Activated CD8-positive, alpha-beta T cell treated with anti-CD3 and anti-CD28 coated beads, Interleukin-2, amount 10 ng/mL, durations not matched to agents 7 days and 5 days (primary cell): ENCODE measurements around the gene HJURP. TPM values are rescaled to one million over a fixed set of nuclear protein-coding genes. Genes with fewer than 3 reads are reported as not detected.

Source experiments
- ATAC-seq: fragments of 150-1000 bp; cut with Tn5 transposase; one replicate; pipeline ENCODE4 v1.10.0; 2021; ENCODE audit warnings: moderate library complexity
- CTCF ChIA-PET: fragments of 350-600 bp; sonication (Branson Sonifier 250); formaldehyde crosslinking; loops from one replicate; lab custom pipeline; 2021; ENCODE audit warnings: antibody characterized with exemption; lab: Charles Lee
- POLR2A ChIA-PET: fragments of 350-600 bp; sonication (Branson Sonifier 250); formaldehyde crosslinking; loops from one replicate; lab custom pipeline; 2021; ENCODE audit warnings: antibody characterized with exemption; lab: Charles Lee
- DNase-seq: peaks from one replicate; pipeline ENCODE4 v3.0.0-alpha.2; 2020
- H3K27ac Mint-ChIP-seq: one replicate; pipeline ENCODE4 v1.8.0; 2021; ENCODE audit warnings: mild to moderate bottlenecking, mixed read lengths
- H3K27me3 Mint-ChIP-seq: one replicate; pipeline ENCODE4 v1.8.0; 2021; ENCODE audit warnings: low read depth, mixed read lengths
- H3K36me3 Mint-ChIP-seq: one replicate; pipeline ENCODE4 v1.8.0; 2021; ENCODE audit warnings: low read depth, mixed read lengths
- H3K4me1 Mint-ChIP-seq: one replicate; pipeline ENCODE4 v1.8.0; 2021; ENCODE audit warnings: low read depth, mixed read lengths
- H3K4me3 Mint-ChIP-seq: one replicate; pipeline ENCODE4 v1.8.0; 2021; ENCODE audit warnings: mild to moderate bottlenecking, mixed read lengths
- H3K9me3 Mint-ChIP-seq: one replicate; pipeline ENCODE4 v1.8.0; 2022; ENCODE audit warnings: mixed read lengths; ENCODE audit not compliant: insufficient read depth
- total RNA-seq, 2 experiments: library from RNA; stranded (reverse); gene quantifications; one replicate each; pipeline ENCODE4 v1.2.3, GENCODE V29; 2021

Gene HJURP
- total RNA-seq, 2 experiments from 2014 or later = 128 to 135 TPM

DNA sequence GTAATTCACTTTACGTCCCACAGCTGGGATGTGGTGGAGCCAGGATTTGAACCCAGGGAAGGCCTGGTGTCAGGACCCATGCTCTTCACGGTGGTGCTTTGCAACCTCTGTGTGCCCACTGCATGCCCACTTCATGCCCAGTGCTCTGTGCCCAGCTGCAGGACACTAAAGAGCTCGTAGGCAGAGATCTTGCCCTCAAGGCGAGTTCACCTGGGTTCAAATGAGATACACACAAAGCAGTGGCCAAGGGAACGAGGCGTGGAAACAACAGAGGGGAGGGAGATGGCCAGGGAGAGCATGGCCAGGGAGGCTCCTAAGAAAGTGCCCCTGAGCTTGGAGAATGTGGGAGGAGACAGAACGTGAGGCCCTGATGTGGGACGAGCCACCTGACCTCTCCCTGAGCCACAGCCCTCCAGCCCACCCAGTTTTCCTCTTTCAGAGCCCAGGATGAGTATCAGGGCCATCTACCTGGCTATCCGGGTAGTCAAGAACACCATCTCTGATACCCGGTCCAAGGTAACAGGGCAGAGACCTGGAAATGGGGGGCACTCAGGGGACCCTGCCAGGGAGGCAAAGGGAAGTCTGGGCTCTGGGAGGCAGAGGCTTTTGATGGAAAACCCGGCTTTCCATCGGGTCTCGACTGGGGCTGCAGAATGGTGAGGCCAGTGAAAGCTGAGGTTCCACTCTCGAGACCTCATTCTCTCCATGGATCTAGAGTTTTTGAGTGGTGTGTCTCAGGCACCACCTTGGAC lies 55.8 kb downstream of the HJURP start:
- ChIA-PET POLR2A (no interaction called here), CTCF (no interaction called here)
- no peaks in the 10 kb centered on the region for H3K9me3 Mint-ChIP-seq
- no peaks in the 10 kb centered on the region for H3K27me3 Mint-ChIP-seq
- no peaks in the 10 kb centered on the region for H3K36me3 Mint-ChIP-seq
- no peak overlapping the region for H3K4me3 Mint-ChIP-seq
- no peak overlapping the region for H3K27ac Mint-ChIP-seq
- ATAC-seq = no peak
- peaks cover 5% of the 10 kb centered on the region for H3K4me1 Mint-ChIP-seq
- no peak for DNase-seq

DNA sequence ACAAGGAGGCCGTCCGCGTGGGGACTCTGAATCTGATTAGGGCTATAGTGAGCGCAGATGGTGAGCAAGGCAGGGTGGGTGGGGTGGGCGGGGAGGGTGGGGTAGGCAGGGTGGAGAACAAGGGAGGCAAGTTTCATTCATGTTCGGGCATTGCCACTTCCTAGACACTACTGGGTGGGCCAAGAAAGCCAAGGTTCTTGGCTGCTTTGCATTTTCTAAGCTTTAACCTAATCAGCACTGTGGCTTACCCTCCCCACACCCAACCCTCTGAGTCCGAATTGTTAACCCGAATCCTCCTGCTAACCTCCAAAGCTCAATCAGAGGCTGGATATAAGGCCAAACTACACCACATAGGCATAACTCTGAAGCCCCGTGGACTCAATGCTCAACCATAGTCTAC lies 58.1 kb downstream of the HJURP start:
- Mint-ChIP-seq H3K9me3 (no peaks in the 10 kb centered on the region), H3K4me3 (no peak overlapping the region), H3K36me3 (no peaks in the 10 kb centered on the region), H3K27me3 (no peaks in the 10 kb centered on the region), H3K27ac (no peak overlapping the region), H3K4me1 (peaks cover 4% of the 10 kb centered on the region)
- DNase-seq (no peak), ATAC-seq (no peak)
- ChIA-PET CTCF (no interaction called here), POLR2A (no interaction called here)

DNA sequence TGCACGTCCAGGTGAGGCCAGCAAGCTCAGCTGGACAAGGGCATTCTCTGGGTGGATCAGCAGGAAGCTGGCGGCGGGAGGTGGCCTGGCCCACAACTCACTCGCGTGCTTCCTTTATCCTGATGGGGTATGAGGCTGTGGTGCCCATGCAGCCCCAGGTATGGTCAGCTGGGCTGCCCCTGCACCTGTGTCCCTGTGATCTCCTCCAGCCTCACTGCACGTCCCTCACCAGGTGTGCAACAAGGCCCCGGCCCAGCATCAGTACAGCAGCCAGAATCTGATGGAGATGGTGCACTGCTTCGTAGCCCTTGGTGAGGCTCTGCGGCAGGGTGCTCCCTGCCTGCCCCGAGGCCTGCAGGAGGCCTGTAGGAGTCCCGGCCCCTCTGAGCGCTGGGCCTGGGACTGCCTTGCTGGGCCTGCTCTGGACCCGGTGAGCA lies 58.6 kb downstream of the HJURP start:
- Mint-ChIP-seq H3K27ac (no peak overlapping the region), H3K4me3 (no peak overlapping the region), H3K4me1 (no peaks in the 10 kb centered on the region), H3K9me3 (no peaks in the 10 kb centered on the region), H3K36me3 (no peaks in the 10 kb centered on the region), H3K27me3 (no peaks in the 10 kb centered on the region)
- ATAC-seq (no peak), DNase-seq (no peak)
- ChIA-PET POLR2A (no interaction called here), CTCF (no interaction called here)

DNA sequence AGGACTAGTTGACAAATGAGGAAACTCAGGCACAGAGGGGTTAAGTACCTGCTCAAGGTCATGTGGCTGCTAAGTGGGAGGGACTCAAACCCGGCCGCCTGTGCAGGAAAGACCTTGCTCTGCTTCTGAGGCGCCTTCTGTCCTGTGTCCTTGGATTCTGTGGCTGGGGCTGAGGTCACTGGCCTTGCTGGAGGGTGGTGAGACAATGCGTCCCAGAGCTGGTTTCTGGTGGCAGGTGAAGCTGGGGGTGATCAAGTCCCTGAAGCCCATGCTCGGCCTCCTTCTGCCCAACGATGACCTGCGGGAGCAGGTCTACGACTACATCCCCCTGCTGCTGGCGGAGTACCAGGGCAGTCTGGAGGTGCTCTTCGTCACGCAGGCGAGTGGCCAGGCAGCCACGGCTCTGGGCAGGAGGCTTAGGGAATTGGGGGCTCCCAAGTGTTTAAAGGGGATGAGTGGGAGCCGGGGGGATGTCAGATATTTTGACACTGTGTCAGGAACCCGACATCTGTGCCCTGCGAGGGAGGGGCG lies 60.1 kb downstream of the HJURP start:
- H3K36me3 Mint-ChIP-seq = no peaks in the 10 kb centered on the region
- no peaks in the 10 kb centered on the region for H3K27me3 Mint-ChIP-seq
- POLR2A ChIA-PET = no interaction called here
- DNase-seq (no peak), ATAC-seq (no peak)
- no peak overlapping the region for H3K4me3 Mint-ChIP-seq
- H3K4me1 Mint-ChIP-seq = no peaks in the 10 kb centered on the region
- H3K9me3 Mint-ChIP-seq = no peaks in the 10 kb centered on the region
- CTCF ChIA-PET = no interaction called here
- H3K27ac Mint-ChIP-seq = no peak overlapping the region

DNA sequence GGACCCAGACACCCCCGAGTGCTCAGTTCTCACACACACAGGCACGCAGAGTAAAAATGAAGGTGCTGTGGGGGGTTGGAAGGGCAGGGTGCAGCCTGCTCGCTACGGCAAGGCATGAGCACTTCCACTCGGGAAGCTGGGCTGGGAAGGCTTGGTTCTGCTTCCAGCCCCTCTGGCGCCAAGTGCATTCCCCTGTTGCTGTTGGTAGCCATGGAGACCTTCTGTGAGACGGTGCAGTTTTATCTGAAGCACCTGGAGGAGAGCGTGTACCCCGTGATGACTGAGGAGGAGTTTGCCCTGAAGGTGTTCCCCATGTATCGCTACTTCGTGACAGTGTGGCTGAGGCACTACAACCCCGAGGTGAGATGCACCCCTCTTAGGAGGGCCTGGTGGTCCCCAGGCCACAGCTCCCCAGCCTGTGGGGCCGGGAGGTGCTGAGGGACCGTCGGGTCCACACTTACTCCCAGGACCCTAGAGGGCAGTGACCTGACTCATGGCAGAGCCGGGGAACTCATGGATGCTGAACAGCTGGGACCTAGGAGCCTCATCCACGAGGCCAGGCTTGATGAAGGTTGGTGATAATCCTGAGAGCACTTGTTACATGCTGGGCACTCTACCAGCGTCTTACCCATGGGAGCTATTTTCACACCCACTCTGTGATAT lies 60.7 kb downstream of the HJURP start:
- Mint-ChIP-seq H3K27me3 (no peaks in the 10 kb centered on the region), H3K27ac (no peak overlapping the region), H3K4me1 (no peaks in the 10 kb centered on the region), H3K4me3 (no peak overlapping the region), H3K9me3 (no peaks in the 10 kb centered on the region), H3K36me3 (no peaks in the 10 kb centered on the region)
- CTCF ChIA-PET = no interaction called here
- POLR2A ChIA-PET = no interaction called here
- ATAC-seq (no peak), DNase-seq (no peak)

DNA sequence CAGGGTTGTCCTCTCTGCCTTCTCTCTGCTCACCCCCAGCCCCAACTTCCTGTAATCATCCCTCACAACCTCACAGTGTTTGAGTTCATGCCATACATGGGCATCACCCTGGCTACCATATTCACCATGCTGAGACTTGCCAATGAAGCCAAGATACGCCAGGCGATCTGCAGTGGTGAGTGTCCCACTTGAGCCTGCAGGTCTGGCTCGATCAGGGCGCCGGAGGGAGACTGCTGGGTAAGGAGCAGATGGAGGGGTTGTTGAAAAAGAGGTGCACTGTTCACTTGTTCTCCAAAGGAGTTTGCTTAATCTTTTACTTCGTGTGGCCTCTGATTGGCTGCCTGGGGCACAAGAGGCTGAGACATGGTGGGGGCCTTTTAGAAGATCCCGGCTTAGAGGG lies 61.6 kb downstream of the HJURP start:
- H3K4me1 Mint-ChIP-seq = no peaks in the 10 kb centered on the region
- ChIA-PET CTCF (no interaction called here), POLR2A (no interaction called here)
- H3K27me3 Mint-ChIP-seq = no peaks in the 10 kb centered on the region
- H3K4me3 Mint-ChIP-seq = no peak overlapping the region
- DNase-seq = no peak
- no peak for ATAC-seq
- no peaks in the 10 kb centered on the region for H3K36me3 Mint-ChIP-seq
- H3K9me3 Mint-ChIP-seq = no peaks in the 10 kb centered on the region
- no peak overlapping the region for H3K27ac Mint-ChIP-seq

DNA sequence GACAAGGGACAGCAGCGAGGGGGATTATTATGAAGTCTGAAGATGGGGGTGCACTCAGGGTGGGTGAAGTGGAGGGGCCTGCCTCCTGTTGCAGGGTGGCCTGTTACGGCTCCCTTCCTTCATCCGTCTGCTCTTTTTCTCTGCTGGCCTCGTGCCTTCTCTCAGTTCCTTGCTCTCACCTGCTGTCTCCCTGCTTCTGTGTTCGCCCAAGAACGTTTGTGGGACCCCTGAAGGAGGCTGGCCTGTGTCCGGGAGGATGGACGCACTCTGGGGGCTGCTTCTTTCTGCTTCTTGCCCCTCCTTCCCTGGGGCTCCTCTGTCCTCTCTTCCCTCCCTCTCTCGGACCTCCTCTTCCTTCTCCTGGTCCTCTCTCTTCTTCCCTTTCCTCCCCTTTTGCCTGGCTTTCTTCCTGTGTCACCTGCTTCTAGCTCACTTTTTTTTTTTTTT lies 62.4 kb downstream of the HJURP start:
- POLR2A ChIA-PET = no interaction called here
- Mint-ChIP-seq H3K27ac (no peak overlapping the region), H3K4me1 (no peaks in the 10 kb centered on the region), H3K27me3 (no peaks in the 10 kb centered on the region), H3K4me3 (no peak overlapping the region), H3K36me3 (no peaks in the 10 kb centered on the region), H3K9me3 (no peaks in the 10 kb centered on the region)
- CTCF ChIA-PET = no interaction called here
- ATAC-seq (no peak), DNase-seq (no peak)

DNA sequence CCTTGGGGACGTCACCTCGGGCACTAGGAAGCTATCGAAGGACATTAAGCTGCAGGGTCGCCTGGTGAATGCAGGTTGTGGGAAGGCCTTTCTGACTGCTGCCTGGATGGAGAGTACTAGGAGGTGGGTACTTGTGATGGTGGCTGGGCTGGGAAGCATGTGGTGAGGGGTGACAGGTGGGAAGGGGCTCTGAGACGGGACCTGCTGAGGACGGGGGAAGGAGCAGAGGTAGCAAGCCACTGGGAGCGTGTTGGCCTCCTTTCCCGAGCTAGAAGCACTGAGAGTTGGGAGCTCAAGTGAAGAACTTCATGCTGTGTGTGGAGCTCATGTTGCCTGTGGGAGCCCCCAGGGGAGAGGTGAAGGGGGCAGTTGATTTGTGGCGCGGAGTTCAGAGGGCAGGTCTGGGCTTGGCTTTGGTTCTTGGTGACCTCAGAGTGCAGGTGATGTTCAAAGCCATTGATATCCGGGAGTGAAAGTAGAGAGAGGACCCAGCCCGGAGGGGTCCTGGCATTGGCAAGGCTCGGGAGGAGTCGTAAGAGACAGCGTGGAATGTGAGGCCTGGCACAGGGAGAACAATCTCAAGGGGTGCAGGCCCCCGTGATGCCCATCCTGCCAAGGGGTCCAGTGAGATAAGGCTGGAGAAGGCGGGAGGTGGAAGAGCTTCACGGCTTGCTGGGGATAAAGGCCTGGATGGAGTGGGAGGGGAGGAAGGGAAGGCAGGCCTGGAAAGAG lies 63.0 kb downstream of the HJURP start:
- Mint-ChIP-seq H3K36me3 (no peaks in the 10 kb centered on the region), H3K4me1 (no peaks in the 10 kb centered on the region), H3K27ac (no peak overlapping the region), H3K4me3 (no peak overlapping the region), H3K27me3 (no peaks in the 10 kb centered on the region), H3K9me3 (no peaks in the 10 kb centered on the region)
- DNase-seq (peak; percentile 4), ATAC-seq (no peak)
- CTCF ChIA-PET = interaction anchor here (0.7 kb wide), 1 partner anchor 227 kb away, joined by 3 read pairs; no protein-coding TSS in a partner anchor
- POLR2A ChIA-PET = no interaction called here

DNA sequence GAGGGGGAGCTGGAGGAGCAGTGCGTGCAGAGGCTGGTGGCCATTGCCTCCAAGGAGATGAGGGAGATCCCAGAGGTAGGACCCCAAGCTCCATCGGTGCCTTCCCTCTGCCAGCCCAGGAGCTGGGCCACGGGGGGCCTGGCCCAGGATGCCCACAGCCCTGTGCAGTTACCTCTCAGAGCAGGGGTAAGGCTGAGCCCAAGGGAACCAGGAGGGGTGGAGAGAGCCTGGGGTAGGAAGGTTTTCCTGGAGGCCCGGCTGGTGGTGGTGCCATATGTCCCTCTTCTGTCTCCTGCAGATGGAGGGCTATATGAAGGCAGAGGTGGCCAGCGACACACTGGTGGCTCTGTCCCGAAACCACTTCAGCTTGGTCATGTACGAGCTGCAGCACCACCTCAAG lies 64.8 kb downstream of the HJURP start:
- CTCF ChIA-PET = no interaction called here
- Mint-ChIP-seq H3K27ac (no peak overlapping the region), H3K4me3 (no peak overlapping the region), H3K4me1 (no peaks in the 10 kb centered on the region), H3K9me3 (no peaks in the 10 kb centered on the region), H3K27me3 (no peaks in the 10 kb centered on the region), H3K36me3 (no peaks in the 10 kb centered on the region)
- POLR2A ChIA-PET = no interaction called here
- DNase-seq (no peak), ATAC-seq (no peak)

Other genes with a start within 250 kb of the HJURP start
- gene UGT1A8, start 236.9 kb downstream of the HJURP start, total RNA-seq = not detected
- not detected for gene UGT1A10, start 218.1 kb downstream of the HJURP start, total RNA-seq
- not detected for gene UGT1A9, start 182.6 kb downstream of the HJURP start, total RNA-seq
- gene UGT1A7, start 172.6 kb downstream of the HJURP start, total RNA-seq = not detected
- gene UGT1A6, start 161.6 kb downstream of the HJURP start, total RNA-seq = not detected
- not detected for gene UGT1A5, start 141.6 kb downstream of the HJURP start, total RNA-seq
- not detected for gene UGT1A4, start 135.8 kb downstream of the HJURP start, total RNA-seq
- not detected for gene UGT1A3, start 125.5 kb downstream of the HJURP start, total RNA-seq
- not detected for gene UGT1A1, start 94.3 kb downstream of the HJURP start, total RNA-seq
- gene MROH2A, start 76.2 kb downstream of the HJURP start, total RNA-seq = not detected
- gene TRPM8, start 62.8 kb upstream of the HJURP start, total RNA-seq = not detected
- not detected for gene SPP2, start 196.2 kb upstream of the HJURP start, total RNA-seq